SU-DHL-6 (cell line): ENCODE measurements around the gene RIC1.

ENCODE experiments used
- H2AFZ ChIP-seq: fragments of 200-600 bp; sonication (generic); 2 replicates; pipeline ENCODE4 v1.6.1; 2014; ENCODE audit warnings: low read depth, mild to moderate bottlenecking, moderate library complexity, mixed read lengths, antibody characterized with exemption, low read length; ENCODE audit not compliant: severe bottlenecking
- H3F3A ChIP-seq: fragments of 200-600 bp; shearing (Covaris generic); 2 replicates; pipeline ENCODE4 v1.6.0; 2016; ENCODE audit warnings: antibody characterized with exemption, mild to moderate bottlenecking; ENCODE audit not compliant: insufficient read depth
- H3K27ac ChIP-seq: fragments of 200-600 bp; sonication (generic); 2 replicates; pipeline ENCODE4 v1.5.1; 2016; ENCODE audit warnings: low read depth, mild to moderate bottlenecking, low read length, moderate library complexity, mixed read lengths
- H3K27me3 ChIP-seq: fragments of 200-600 bp; sonication (generic), shearing (Covaris generic); 2 replicates; pipeline ENCODE4 v1.6.0; 2014; ENCODE audit warnings: mild to moderate bottlenecking, low read length
- H3K36me3 ChIP-seq: fragments of 200-600 bp; sonication (generic); 2 replicates; pipeline ENCODE4 v1.6.1; 2014; ENCODE audit warnings: mild to moderate bottlenecking, low read length, mixed read lengths
- H3K4me2 ChIP-seq: fragments of 300-600, 200-600 bp; shearing (Covaris generic), sonication (generic); 2 replicates; pipeline ENCODE4 v1.6.0; 2014; ENCODE audit warnings: low read length, low read depth, mild to moderate bottlenecking; ENCODE audit not compliant: poor library complexity, severe bottlenecking
- H3K4me3 ChIP-seq: fragments of 200-600 bp; sonication (generic); 2 replicates; pipeline ENCODE4 v1.5.1; 2014; ENCODE audit warnings: antibody characterized with exemption, low read length, mild to moderate bottlenecking, mixed read lengths; ENCODE audit not compliant: insufficient read depth, poor library complexity, severe bottlenecking
- H3K79me2 ChIP-seq: fragments of 200-600 bp; sonication (generic); 2 replicates; pipeline ENCODE4 v1.6.1; 2014; ENCODE audit warnings: mild to moderate bottlenecking, low read length, moderate library complexity; ENCODE audit not compliant: insufficient read depth
- H3K9ac ChIP-seq: fragments of 200-600 bp; sonication (generic); 2 replicates; pipeline ENCODE4 v1.7.0; 2014; ENCODE audit warnings: mild to moderate bottlenecking, low read length
- H3K9me2 ChIP-seq: fragments of 200-600 bp; sonication (generic); replicated peaks from 2 replicates; pipeline ENCODE4 v1.6.1; 2014; ENCODE audit warnings: low read length; ENCODE audit not compliant: insufficient read depth
- H3K9me3 ChIP-seq: fragments of 200-600 bp; sonication (generic); 2 replicates; pipeline ENCODE4 v1.6.1; 2014; ENCODE audit warnings: low read length, mixed read lengths; ENCODE audit not compliant: insufficient read depth
- H4K20me1 ChIP-seq: fragments of 200-600 bp; sonication (generic); 2 replicates; pipeline ENCODE4 v1.6.1; 2014; ENCODE audit warnings: low read depth, mild to moderate bottlenecking, antibody characterized with exemption, low read length, moderate library complexity, mixed read lengths
- CTCF ChIP-seq: fragments of 200-600 bp; sonication (generic); IDR thresholded peaks from one replicate; pipeline ENCODE4 v1.5.1; 2017; ENCODE audit warnings: antibody characterized with exemption, mild to moderate bottlenecking, low read length, moderate library complexity; ENCODE audit not compliant: insufficient read depth, poor library complexity, severe bottlenecking
- EZH2phosphoT487 ChIP-seq: fragments of 200-600 bp; sonication (generic), shearing (Covaris generic); conservative IDR thresholded peaks from 2 replicates; pipeline ENCODE4 v1.6.1; 2018; ENCODE audit warnings: mild to moderate bottlenecking, antibody characterized with exemption, low read length, moderate library complexity, mixed read lengths

RIC1 gene

GRCh38 chr9:5787220-5787619, 158.3 kb downstream of the RIC1 start:
- no peak overlapping the region for H3K9ac ChIP-seq
- H4K20me1 ChIP-seq = no peaks in the 10 kb centered on the region

GRCh38 chr9:5787759-5788302, 158.9 kb downstream of the RIC1 start:
- Histone ChIP-seq H3K36me3 (peaks cover 14% of the 10 kb centered on the region; the same call in 1 of the 2 replicates), H3F3A (peaks cover 4% of the 10 kb centered on the region; the same call in 1 of the 2 replicates), H2AFZ (no peak overlapping the region), H4K20me1 (no peaks in the 10 kb centered on the region), H3K27ac (no peak overlapping the region), H3K9me2 (no peaks in the 10 kb centered on the region), H3K27me3 (no peaks in the 10 kb centered on the region), H3K9me3 (no peaks in the 10 kb centered on the region), H3K4me3 (no peak overlapping the region), H3K79me2 (no peaks in the 10 kb centered on the region), H3K9ac (no peak overlapping the region), H3K4me2 (no peak overlapping the region)
- TF ChIP-seq EZH2phosphoT487 (no peak), CTCF (no peak)

More at GRCh38 chr9:5787220-5787619, 158.3 kb downstream of the RIC1 start:
- Histone ChIP-seq H3F3A (peaks cover 4% of the 10 kb centered on the region; the same call in 1 of the 2 replicates), H3K36me3 (peaks cover 14% of the 10 kb centered on the region; the same call in 1 of the 2 replicates), H3K27ac (no peak overlapping the region), H2AFZ (no peak overlapping the region), H3K4me2 (no peak overlapping the region), H3K27me3 (no peaks in the 10 kb centered on the region), H3K9me3 (no peaks in the 10 kb centered on the region), H3K9me2 (no peaks in the 10 kb centered on the region), H3K79me2 (no peaks in the 10 kb centered on the region), H3K4me3 (no peak overlapping the region)
- TF ChIP-seq EZH2phosphoT487 = no peak
- TF ChIP-seq CTCF = no peak

- Histone ChIP-seq H3K79me2 (no peaks in the 10 kb centered on the region), H3K9ac (no peak overlapping the region), H3K9me2 (no peaks in the 10 kb centered on the region), H4K20me1 (no peaks in the 10 kb centered on the region), H3K4me2 (no peak overlapping the region), H3K9me3 (no peaks in the 10 kb centered on the region), H3K27ac (no peak overlapping the region), H3K36me3 (peaks cover 18% of the 10 kb centered on the region; the same call in 1 of the 2 replicates), H2AFZ (no peak overlapping the region), H3F3A (peaks cover 5% of the 10 kb centered on the region; the same call in 1 of the 2 replicates), H3K27me3 (no peaks in the 10 kb centered on the region), H3K4me3 (no peak overlapping the region)
- no peak for TF ChIP-seq EZH2phosphoT487
- TF ChIP-seq CTCF = no peak
These were observed 160.6 kb downstream of the RIC1 start for GRCh38 chr9:5789489-5789888.
